Uterus (tissue), 2 donors: ENCODE measurements around the gene ITM2B.

Experiments used
- POLR2A ChIP-seq, 2 donors: fragments of 450-650 bp; IDR thresholded peaks; one replicate each; pipeline ENCODE4 v1.6.1; 2016; ENCODE audit warnings: antibody characterized with exemption in 2 of 2, mild to moderate bottlenecking in 1 of 2, moderate library complexity in 1 of 2
- TF ChIP-seq, protein P1 (sequence below), 4 experiments: fragments of 200-600 bp in 2 of 4; fragments of 450-650 bp in 2 of 4; sonication (generic) in 2 of 4; IDR thresholded peaks; one replicate each; pipeline ENCODE4 v1.5.1; 2016 to 2019; ENCODE audit warnings: antibody characterized with exemption in 4 of 4, mild to moderate bottlenecking in 2 of 4, moderate library complexity in 1 of 4

DNA sequence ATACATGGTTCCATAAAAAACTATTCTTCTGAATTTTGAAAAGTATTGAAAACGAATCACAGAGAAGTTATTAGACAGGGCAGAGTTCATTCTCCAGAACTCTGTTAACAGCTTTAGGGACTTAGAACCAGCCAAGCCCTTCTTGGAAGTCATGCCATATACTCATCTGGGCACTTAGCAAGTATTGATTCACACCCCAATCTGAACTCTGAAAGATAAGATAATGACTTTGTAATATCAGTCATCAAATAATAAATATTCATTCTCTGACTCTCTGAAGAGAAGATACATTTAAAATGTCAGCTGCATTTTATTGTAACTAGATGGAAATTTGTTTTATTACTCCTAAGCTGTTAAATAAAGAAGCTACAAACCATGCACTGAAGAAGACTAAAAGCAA is 43.8 kb upstream of the ITM2B start:
- TF ChIP-seq, protein P1, sequence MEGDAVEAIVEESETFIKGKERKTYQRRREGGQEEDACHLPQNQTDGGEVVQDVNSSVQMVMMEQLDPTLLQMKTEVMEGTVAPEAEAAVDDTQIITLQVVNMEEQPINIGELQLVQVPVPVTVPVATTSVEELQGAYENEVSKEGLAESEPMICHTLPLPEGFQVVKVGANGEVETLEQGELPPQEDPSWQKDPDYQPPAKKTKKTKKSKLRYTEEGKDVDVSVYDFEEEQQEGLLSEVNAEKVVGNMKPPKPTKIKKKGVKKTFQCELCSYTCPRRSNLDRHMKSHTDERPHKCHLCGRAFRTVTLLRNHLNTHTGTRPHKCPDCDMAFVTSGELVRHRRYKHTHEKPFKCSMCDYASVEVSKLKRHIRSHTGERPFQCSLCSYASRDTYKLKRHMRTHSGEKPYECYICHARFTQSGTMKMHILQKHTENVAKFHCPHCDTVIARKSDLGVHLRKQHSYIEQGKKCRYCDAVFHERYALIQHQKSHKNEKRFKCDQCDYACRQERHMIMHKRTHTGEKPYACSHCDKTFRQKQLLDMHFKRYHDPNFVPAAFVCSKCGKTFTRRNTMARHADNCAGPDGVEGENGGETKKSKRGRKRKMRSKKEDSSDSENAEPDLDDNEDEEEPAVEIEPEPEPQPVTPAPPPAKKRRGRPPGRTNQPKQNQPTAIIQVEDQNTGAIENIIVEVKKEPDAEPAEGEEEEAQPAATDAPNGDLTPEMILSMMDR (IDR thresholded peaks at IDR 0.05), result no peak
- no peak for TF ChIP-seq POLR2A (IDR thresholded peaks at IDR 0.05)
